GM12872 (cell line): ENCODE data around the gene NOX5.

Source experiments
- CTCF ChIP-seq: IDR thresholded peaks from 3 replicates; pipeline ENCODE4 v1.5.1; 2011; ENCODE audit warnings: low read depth, mild to moderate bottlenecking, low read length, moderate library complexity; ENCODE audit not compliant: insufficient read depth

NOX5 gene

GRCh38 chr15:69035918-69036258, 21.4 kb downstream of the NOX5 start:
- no peak for TF ChIP-seq CTCF

- no peak for TF ChIP-seq CTCF
These were observed 22.3 kb downstream of the NOX5 start for GRCh38 chr15:69036826-69037225.

GRCh38 chr15:69037482-69037881, 23.0 kb downstream of the NOX5 start:
- no peak for TF ChIP-seq CTCF

- TF ChIP-seq CTCF, result no peak
These were observed 23.5 kb downstream of the NOX5 start for GRCh38 chr15:69037977-69038376.

- TF ChIP-seq CTCF, result no peak
These were observed 24.0 kb downstream of the NOX5 start for GRCh38 chr15:69038508-69038907.

- no peak for TF ChIP-seq CTCF
These were observed 25.2 kb downstream of the NOX5 start for GRCh38 chr15:69039516-69040225.

GRCh38 chr15:69042531-69042930, 28.0 kb downstream of the NOX5 start:
- TF ChIP-seq CTCF, result no peak
